Natural killer cell treated with Interleukin-12 subunit alpha and Interleukin-12 subunit beta and Interleukin-15 and Interleukin-18, amount 100 ng/mL, for 72 hours (primary cell): ENCODE results near the gene HYCC2. TPM values are rescaled to one million over a fixed set of nuclear protein-coding genes. Genes with fewer than 3 reads are reported as not detected.
"Not testable (repeated sequence)": the region's sequence is repeated elsewhere in the genome, so short reads cannot be mapped to it uniquely, and the experiment has no call there.

Experiments used
- ATAC-seq, 2 donors: fragments of 150-1000 bp; cut with Tn5 transposase in 1 of 2; sonication (Bioruptor Pico), chemical (Tn5 transposase) in 1 of 2; 2 replicates each; pipeline ENCODE4 v1.10.0; 2021
- DNase-seq: peaks from one replicate; pipeline ENCODE4 v3.0.0; 2022; ENCODE audit warnings: low spot score
- H3K27ac Mint-ChIP-seq, 2 donors: 1 replicate in 1 of 2; 2 replicates in 1 of 2; pipeline ENCODE4 v1.8.0; 2022; ENCODE audit warnings: mixed read lengths in 2 of 2, mild to moderate bottlenecking in 1 of 2, moderate library complexity in 1 of 2
- H3K27me3 Mint-ChIP-seq, 2 donors: 1 replicate in 1 of 2; 2 replicates in 1 of 2; pipeline ENCODE4 v1.8.0; 2022; ENCODE audit warnings: mixed read lengths in 2 of 2
- H3K36me3 Mint-ChIP-seq: one replicate; pipeline ENCODE4 v1.8.0; 2022; ENCODE audit warnings: mixed read lengths
- H3K4me1 Mint-ChIP-seq, 2 donors: 1 replicate in 1 of 2; 2 replicates in 1 of 2; pipeline ENCODE4 v1.8.0; 2022; ENCODE audit warnings: low read depth in 2 of 2, mixed read lengths in 2 of 2, mild to moderate bottlenecking in 1 of 2
- H3K4me3 Mint-ChIP-seq: one replicate; pipeline ENCODE4 v1.8.0; 2022; ENCODE audit warnings: mixed read lengths
- H3K9me3 Mint-ChIP-seq: 2 replicates; pipeline ENCODE4 v1.8.0; 2022; ENCODE audit warnings: mixed read lengths
- total RNA-seq, 2 donors: library from RNA; stranded (reverse); gene quantifications; one replicate each; pipeline ENCODE4 v1.2.3, GENCODE V29; 2022

Gene HYCC2
- total RNA-seq, 2 donors from 2014 or later = 55.0 to 64.6 TPM

DNA sequence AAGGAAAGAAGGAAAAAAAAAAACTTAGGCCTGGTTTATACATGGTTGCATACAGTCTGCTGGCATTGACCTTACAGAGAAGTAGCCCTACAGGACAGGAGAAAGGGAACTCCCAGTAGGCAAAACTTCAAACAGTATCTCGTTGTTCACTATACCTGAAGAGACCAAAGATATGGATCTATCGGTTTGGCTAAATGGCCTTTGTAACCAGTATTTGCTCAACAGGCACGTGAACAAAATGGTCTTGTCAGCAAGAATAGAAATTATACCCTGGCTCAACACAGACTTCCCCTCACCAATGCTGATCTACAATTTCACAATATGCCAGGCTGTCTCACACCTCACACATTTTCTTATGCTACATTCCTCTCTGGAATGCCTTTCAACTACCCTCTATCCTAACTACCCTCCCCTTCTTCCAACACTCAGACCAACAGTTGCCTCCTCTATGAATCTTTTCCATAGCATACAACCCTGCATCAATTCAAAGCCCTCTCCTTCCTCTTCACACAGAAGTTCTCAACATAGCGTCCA lies 13.7 kb downstream of the HYCC2 start:
- DNase-seq = no peak
- Mint-ChIP-seq H3K36me3 (peaks cover under 1% of the 10 kb centered on the region), H3K4me3 (no peak overlapping the region), H3K9me3 (no peaks in the 10 kb centered on the region), H3K27ac (peak overlapping the region; percentile 7 to 8), H3K27me3 (no peaks in the 10 kb centered on the region), H3K4me1 (peaks cover 25 to 29% of the 10 kb centered on the region in 2 donors)
- no peak for ATAC-seq

DNA sequence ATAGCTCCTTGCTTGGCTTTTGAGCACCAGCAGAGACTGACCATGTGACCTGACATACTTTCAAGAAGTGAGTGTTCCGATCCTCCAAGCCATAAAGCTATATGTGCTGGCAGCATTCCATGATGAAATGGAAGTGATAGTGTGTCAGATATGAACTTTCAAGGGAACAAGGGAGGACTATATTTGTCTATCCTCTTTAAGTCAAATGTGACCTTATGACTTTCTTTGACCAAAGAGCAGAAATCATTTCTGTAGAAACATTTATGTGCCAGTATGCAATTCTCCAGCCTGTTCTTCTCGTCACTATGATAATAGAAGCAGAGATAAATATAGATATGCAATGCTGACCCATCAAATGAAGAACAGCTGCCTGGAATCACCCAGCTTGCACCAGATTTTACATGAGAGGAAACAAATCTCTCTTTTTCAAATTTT lies 14.4 kb downstream of the HYCC2 start:
- Mint-ChIP-seq H3K4me3 (no peak overlapping the region), H3K4me1 (peaks cover 30 to 35% of the 10 kb centered on the region in 2 donors), H3K27me3 (no peaks in the 10 kb centered on the region), H3K36me3 (no peaks in the 10 kb centered on the region), H3K9me3 (no peaks in the 10 kb centered on the region), H3K27ac (peak overlapping the region in 1 of 2 donors; percentile 30)
- DNase-seq (no peak), ATAC-seq (no peak)

DNA sequence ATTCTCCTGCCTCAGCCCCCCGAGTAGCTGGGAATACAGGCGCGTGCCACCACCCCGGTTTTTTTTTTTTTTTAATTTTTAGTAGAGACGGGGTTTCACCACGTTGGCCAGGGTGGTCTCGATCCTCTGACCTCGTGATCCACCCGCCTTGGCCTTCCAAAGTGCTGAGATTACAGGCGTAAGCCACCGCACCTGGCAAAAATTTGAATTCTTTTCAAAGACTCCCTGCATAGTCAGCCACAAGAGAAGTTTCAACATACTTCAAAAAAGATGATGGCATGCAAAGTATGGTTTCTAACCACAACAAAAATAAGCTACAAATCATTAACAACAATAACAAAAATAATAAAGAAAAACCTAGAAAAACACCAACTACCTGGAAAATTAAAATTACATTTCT lies 22.0 kb downstream of the HYCC2 start:
- DNase-seq (no peak), ATAC-seq (no peak)
- Mint-ChIP-seq H3K4me1 (peaks cover 23 to 29% of the 10 kb centered on the region in 2 donors), H3K27me3 (no peaks in the 10 kb centered on the region), H3K9me3 (no peaks in the 10 kb centered on the region), H3K4me3 (no peak overlapping the region), H3K27ac (no peak overlapping the region), H3K36me3 (peaks cover 12% of the 10 kb centered on the region)

DNA sequence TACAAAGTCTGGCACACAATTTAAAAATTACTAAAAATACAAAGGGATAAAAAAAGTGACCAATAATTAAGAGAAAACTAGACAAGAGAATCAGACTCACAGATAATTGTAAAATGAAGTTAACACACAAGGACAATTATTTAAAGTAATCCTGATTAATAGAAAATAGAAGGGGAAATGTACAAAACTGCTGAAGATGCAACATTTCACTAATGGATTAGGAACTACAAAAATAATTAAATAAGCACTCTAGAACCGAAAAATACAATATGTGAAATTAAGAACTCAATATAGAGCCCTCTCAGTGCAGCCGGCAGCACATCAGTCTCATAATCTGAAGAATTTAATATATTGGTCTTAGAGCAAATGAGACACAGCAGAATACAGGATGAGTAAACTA lies 24.6 kb downstream of the HYCC2 start:
- peaks cover 12% of the 10 kb centered on the region for H3K36me3 Mint-ChIP-seq
- peaks cover 14 to 21% of the 10 kb centered on the region in 2 donors for H3K4me1 Mint-ChIP-seq
- no peak overlapping the region for H3K27ac Mint-ChIP-seq
- no peak for DNase-seq
- no peak overlapping the region for H3K4me3 Mint-ChIP-seq
- H3K27me3 Mint-ChIP-seq = no peaks in the 10 kb centered on the region
- no peaks in the 10 kb centered on the region for H3K9me3 Mint-ChIP-seq
- ATAC-seq = no peak

DNA sequence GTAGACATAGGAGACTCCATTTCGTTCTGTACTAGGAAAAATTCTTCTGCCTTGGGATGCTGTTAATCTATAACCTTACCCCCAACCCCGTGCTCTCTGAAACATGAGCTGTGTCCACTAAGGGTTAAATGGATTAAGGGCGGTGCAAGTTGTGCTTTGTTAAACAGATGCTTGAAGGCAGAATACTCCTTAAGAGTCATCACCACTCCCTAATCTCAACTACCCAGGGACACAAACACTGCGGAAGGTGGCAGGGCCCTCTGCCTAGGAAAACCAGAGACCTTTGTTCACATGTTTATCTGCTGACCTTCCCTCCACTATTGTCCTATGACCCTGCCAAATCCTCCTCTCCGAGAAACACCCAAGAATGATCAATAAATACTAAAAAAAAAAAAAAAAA lies 28.4 kb downstream of the HYCC2 start:
- not testable (repeated sequence) for DNase-seq, H3K4me3 Mint-ChIP-seq, H3K27ac Mint-ChIP-seq

DNA sequence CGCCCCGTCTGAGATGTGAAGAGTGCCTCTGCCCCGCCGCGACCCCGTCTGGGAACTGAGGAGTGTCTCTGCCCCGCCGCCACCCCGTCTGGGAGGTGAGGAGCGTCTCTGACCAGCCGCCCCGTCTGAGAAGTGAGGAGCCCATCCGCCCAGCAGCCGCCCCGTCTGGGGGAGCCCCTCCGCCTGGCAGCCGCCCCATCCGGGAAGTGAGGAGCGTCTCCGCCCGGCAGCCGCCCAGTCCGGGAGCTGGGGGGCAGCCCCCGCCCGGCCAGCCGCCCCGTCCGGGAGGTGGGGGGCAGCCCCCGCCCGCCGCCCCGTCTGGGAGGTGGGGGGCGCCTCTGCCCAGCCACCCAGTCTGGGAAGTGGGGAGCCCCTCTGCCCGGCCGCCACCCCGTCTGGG lies 29.0 kb downstream of the HYCC2 start:
- not testable (repeated sequence) for H3K9me3 Mint-ChIP-seq, DNase-seq, H3K4me3 Mint-ChIP-seq, H3K27me3 Mint-ChIP-seq, ATAC-seq, H3K27ac Mint-ChIP-seq
- Mint-ChIP-seq H3K36me3 (peaks cover 19% of the 10 kb centered on the region), H3K4me1 (peaks cover 22 to 26% of the 10 kb centered on the region in 2 donors)

More for the DNA sequence above, 28.4 kb downstream of the HYCC2 start:
- not testable (repeated sequence) for ATAC-seq, H3K9me3 Mint-ChIP-seq, H3K27me3 Mint-ChIP-seq
- peaks cover 21% of the 10 kb centered on the region for H3K36me3 Mint-ChIP-seq
- H3K4me1 Mint-ChIP-seq = peaks cover 24% of the 10 kb centered on the region in 2 donors

DNA sequence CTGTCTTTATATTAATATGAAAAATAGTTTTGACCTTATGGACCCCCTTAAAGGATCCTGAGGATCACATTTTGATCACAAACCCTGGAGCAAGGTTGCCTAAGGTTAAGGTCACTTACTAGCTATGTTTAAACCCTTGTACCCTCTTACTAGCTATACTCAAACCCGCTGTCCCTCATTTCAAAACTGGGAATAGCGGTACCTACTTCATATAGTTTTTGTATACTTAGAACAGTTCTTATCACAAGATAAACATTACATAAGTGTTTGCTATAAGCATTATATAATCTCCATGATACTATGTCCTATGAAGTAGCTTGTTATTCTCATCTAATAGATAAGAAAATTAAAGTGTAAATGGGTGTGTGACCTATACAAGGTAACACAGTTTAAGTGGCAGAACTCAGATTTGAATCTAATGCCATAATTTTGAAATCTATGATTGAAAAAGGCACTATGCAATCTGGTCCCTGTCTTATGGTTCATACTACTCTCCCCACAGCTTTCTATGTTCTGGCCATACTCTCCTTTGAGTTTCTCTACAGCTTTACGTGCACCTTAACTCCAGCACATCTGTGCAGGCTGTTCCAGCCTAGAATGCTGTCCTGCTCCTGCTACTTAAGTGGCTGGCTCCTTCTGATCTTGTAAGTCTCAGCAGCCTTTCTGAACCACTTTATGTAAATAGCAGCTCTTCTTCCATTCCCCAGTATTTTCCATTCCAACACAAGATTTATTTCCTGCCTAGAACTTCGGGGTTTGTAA lies 30.4 kb downstream of the HYCC2 start:
- no peaks in the 10 kb centered on the region for H3K27me3 Mint-ChIP-seq
- peak overlapping the region in 1 of 2 donors; percentile 57 for H3K27ac Mint-ChIP-seq
- ATAC-seq (no peak), DNase-seq (no peak)
- no peaks in the 10 kb centered on the region for H3K9me3 Mint-ChIP-seq
- peaks cover 11% of the 10 kb centered on the region for H3K36me3 Mint-ChIP-seq
- peaks cover 10 to 18% of the 10 kb centered on the region in 2 donors for H3K4me1 Mint-ChIP-seq
- no peak overlapping the region for H3K4me3 Mint-ChIP-seq

DNA sequence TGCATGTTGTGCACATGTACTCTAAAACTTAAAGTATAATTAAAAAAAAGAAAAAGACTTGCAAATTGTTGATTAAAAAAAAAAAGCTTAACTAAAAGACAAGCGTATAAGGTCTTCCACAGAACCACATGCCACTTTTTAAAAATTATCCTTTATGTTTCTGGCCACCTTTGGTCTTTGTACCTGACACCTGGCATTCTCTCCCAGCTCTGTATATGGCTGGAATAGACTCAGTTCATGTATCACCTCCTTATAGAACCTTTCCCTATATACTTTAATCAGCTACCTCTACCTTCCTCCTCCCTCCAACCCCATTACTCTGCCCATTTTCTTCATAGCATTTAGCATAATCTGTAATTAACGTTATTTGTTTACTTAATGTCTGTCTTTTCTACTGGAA lies 32.6 kb downstream of the HYCC2 start:
- Mint-ChIP-seq H3K27me3 (no peaks in the 10 kb centered on the region), H3K27ac (peak overlapping the region in 1 of 2 donors; percentile 37), H3K36me3 (peaks cover 19% of the 10 kb centered on the region), H3K9me3 (no peaks in the 10 kb centered on the region), H3K4me1 (peaks cover 10 to 18% of the 10 kb centered on the region in 2 donors), H3K4me3 (no peak overlapping the region)
- DNase-seq (no peak), ATAC-seq (no peak)

DNA sequence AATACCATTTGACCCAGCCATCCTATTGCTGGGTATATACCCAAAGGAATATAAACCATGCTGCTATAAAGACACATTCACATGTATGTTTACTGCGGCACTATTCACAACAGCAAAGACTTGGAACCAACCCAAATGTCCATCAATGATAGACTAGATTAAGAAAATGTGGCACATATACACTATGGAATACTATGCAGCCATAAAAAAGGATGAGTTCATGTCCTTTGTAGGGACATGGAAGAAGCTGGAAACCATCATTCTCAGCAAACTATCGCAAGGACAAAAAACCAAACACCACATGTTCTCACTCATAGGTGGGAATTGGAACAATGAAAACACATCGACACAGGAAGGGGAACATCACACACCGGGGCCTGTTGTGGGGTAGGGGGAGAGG lies 33.1 kb downstream of the HYCC2 start:
- Mint-ChIP-seq H3K36me3 (peaks cover 19% of the 10 kb centered on the region), H3K4me1 (peaks cover 10 to 18% of the 10 kb centered on the region in 2 donors)
- not testable (repeated sequence) for H3K4me3 Mint-ChIP-seq

DNA sequence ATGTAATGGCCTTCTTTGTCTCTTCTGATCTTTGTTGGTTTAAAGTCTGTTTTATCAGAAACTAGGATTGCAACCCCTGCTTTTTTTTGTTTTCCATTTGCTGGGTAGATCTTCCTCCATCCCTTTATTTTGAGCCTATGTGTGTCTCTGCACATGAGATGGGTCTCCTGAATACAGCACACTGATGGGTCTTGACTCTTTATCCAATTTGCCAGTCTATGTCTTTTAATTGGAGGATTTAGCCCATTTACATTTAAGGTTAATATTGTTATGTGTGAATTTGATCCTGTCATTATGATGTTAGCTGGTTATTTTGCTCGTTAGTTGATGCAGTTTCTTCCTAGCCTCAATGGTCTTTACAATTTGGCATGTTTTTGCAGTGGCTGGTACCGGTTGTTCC lies 37.1 kb downstream of the HYCC2 start:
- Mint-ChIP-seq H3K4me1 (peaks cover 4 to 12% of the 10 kb centered on the region in 2 donors), H3K36me3 (peaks cover 22% of the 10 kb centered on the region)
- H3K9me3 Mint-ChIP-seq, DNase-seq, H3K27ac Mint-ChIP-seq, ATAC-seq, H3K4me3 Mint-ChIP-seq, H3K27me3 Mint-ChIP-seq: not testable (repeated sequence)

More for the DNA sequence above, 33.1 kb downstream of the HYCC2 start:
- not testable (repeated sequence) for H3K27ac Mint-ChIP-seq, DNase-seq, H3K27me3 Mint-ChIP-seq, H3K9me3 Mint-ChIP-seq, ATAC-seq

DNA sequence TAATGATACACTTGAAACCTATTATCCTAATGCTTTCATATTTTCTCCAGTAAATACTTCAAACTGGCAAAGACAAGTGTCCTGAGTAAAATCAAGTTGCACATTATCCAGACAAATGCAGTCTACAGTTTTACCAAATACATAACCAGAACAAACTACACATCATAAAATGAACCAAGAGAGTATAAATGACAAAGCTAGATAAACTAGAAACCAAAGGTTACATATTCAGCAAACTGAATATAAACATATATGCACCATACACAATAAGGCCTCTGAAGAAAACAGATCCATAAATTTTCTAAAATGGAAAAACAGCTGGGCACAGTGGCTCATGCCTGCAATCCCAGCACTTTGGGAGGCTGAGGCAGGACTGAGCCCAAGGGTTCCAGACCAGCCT lies 47.0 kb downstream of the HYCC2 start:
- ATAC-seq = no peak

DNA sequence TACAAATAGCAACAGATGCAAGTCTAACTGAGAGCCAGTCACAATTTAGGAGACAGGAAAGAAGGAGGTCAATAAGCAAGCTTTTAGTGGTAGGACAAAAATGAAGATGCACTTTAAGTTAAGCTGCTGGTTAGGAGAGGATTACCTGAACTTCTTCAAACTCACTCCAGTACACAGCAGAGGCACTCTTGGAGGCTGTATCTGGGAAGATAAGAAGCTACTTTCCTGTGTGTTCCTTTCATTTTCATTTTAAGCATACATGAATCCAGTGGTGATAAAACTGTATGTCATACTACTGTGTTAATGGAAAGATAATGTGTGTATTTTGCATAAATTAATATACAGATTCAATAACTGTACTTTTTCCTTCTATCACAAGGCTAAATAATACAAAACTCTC lies 49.6 kb downstream of the HYCC2 start:
- Mint-ChIP-seq H3K4me1 (peaks cover 23 to 25% of the 10 kb centered on the region in 2 donors), H3K27me3 (no peaks in the 10 kb centered on the region), H3K9me3 (no peaks in the 10 kb centered on the region), H3K27ac (peak overlapping the region; percentile 33 to 77), H3K36me3 (peaks cover 10% of the 10 kb centered on the region), H3K4me3 (no peak overlapping the region)
- DNase-seq = no peak
- ATAC-seq = no peak

More for the DNA sequence above, 47.0 kb downstream of the HYCC2 start:
- H3K27ac Mint-ChIP-seq = no peak overlapping the region
- no peak for DNase-seq
- H3K27me3 Mint-ChIP-seq = no peaks in the 10 kb centered on the region
- peaks cover 28% of the 10 kb centered on the region for H3K36me3 Mint-ChIP-seq
- H3K4me1 Mint-ChIP-seq = peaks cover 46 to 47% of the 10 kb centered on the region in 2 donors
- H3K9me3 Mint-ChIP-seq = no peaks in the 10 kb centered on the region
- H3K4me3 Mint-ChIP-seq = no peak overlapping the region
